Measurements from ENCODE around the gene SLC5A11. TPM values are rescaled to one million over a fixed set of nuclear protein-coding genes. Genes with fewer than 3 reads are reported as not detected.

SLC5A11 gene
- total and polyA plus RNA-seq, 2 donors (not counting 1 experiment from before 2014, with no cell fraction given): 0.62 to 0.84 TPM

DNA sequence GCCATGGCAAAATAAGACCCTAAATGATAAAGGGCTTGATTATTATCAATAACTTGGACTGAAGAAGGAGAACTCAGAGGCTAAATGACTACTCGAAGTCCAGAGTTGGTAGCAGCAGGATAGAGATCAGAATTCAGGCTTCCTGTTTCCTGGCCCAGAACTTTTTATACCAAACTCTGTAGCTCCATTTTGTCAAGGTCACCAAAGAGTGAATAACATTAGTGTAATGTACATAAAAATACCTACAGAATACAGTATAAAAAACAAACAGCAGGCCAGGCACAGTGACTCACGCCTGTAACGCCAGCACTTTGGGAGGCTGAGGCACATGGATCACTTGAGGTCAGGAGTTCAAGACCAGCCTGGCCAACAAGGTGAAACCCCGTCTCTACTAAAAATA is 90.4 kb downstream of the SLC5A11 start:
- Histone ChIP-seq H3K9ac (ENCODE audit: low read length) (no peak overlapping the region), H4K20me1 (ENCODE audit: control insufficient read depth, insufficient read depth, low read length, poor library complexity, severe bottlenecking) (peaks cover 82% of the 10 kb centered on the region), H3K27ac (ENCODE audit: low read length in 2 of 2) (no peak overlapping the region), H3K4me1 (ENCODE audit: control insufficient read depth in 2 of 2, insufficient read depth in 2 of 2, low read length in 2 of 2) (no peaks in the 10 kb centered on the region), H2AFZ (ENCODE audit: insufficient read depth, low read depth, low read length, poor library complexity, severe bottlenecking) (no peak overlapping the region), H3K36me3 (replicated peaks in 1 of 2; ENCODE audit: control extremely low read depth in 1 of 2, control insufficient read depth in 1 of 2, extremely low read depth in 1 of 2, insufficient read depth in 2 of 2, low read length in 1 of 2) (peaks cover under 1 to 92% of the 10 kb centered on the region in 2 experiments), H3K4me3 (ENCODE audit: control extremely low read depth in 1 of 5, extremely low read depth in 1 of 5, insufficient read depth in 1 of 5, low read depth in 2 of 5, low read length in 4 of 5) (no peak overlapping the region), H3K79me2 (ENCODE audit: control insufficient read depth, insufficient read depth, low read length) (peaks cover 68% of the 10 kb centered on the region), H3K27me3 (replicated peaks in 1 of 4; ENCODE audit: control extremely low read depth in 1 of 4, control insufficient read depth in 3 of 4, insufficient read depth in 4 of 4, low read length in 3 of 4) (no peaks in the 10 kb centered on the region), H3K9me3 (ENCODE audit: control extremely low read depth in 1 of 3, control insufficient read depth in 2 of 3, insufficient read depth in 1 of 3, low read length in 2 of 3) (no peaks in the 10 kb centered on the region), H3K4me2 (replicated peaks; ENCODE audit: low read depth, low read length, poor library complexity, severe bottlenecking) (no peak overlapping the region)
- H3K4me3 Mint-ChIP-seq: no peak overlapping the region
- ATAC-seq (ENCODE audit: low read depth) (no peak), DNase-seq (no peak)
- no peaks in the 10 kb centered on the region for H3K27me3 Mint-ChIP-seq
- POLR2A ChIA-PET: no interaction called here
- 100% methylated on average over 2 of the region's 4 CpGs for WGBS (ENCODE audit: insufficient coverage)
- no peak for TF ChIP-seq EZH2 (IDR thresholded peaks at IDR 0.05; ENCODE audit: borderline replicate concordance, insufficient read depth, low read depth, low read length, poor library complexity, severe bottlenecking)
- TF ChIP-seq, protein P1, sequence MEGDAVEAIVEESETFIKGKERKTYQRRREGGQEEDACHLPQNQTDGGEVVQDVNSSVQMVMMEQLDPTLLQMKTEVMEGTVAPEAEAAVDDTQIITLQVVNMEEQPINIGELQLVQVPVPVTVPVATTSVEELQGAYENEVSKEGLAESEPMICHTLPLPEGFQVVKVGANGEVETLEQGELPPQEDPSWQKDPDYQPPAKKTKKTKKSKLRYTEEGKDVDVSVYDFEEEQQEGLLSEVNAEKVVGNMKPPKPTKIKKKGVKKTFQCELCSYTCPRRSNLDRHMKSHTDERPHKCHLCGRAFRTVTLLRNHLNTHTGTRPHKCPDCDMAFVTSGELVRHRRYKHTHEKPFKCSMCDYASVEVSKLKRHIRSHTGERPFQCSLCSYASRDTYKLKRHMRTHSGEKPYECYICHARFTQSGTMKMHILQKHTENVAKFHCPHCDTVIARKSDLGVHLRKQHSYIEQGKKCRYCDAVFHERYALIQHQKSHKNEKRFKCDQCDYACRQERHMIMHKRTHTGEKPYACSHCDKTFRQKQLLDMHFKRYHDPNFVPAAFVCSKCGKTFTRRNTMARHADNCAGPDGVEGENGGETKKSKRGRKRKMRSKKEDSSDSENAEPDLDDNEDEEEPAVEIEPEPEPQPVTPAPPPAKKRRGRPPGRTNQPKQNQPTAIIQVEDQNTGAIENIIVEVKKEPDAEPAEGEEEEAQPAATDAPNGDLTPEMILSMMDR (IDR thresholded peaks at IDR 0.05): no peak
- no peaks in the 10 kb centered on the region for H3K4me1 Mint-ChIP-seq
- CTCF ChIA-PET: interaction anchor here (0.5 to 1.1 kb wide), 2 partner anchors 10 to 48 kb away, joined by 3 read pairs; no protein-coding TSS in a partner anchor
- no peak overlapping the region for H3K27ac Mint-ChIP-seq
- intact Hi-C loops (cut with micrococcal nuclease): no loop called here
- no peaks in the 10 kb centered on the region for H3K9me3 Mint-ChIP-seq (ENCODE audit: insufficient read depth)

DNA sequence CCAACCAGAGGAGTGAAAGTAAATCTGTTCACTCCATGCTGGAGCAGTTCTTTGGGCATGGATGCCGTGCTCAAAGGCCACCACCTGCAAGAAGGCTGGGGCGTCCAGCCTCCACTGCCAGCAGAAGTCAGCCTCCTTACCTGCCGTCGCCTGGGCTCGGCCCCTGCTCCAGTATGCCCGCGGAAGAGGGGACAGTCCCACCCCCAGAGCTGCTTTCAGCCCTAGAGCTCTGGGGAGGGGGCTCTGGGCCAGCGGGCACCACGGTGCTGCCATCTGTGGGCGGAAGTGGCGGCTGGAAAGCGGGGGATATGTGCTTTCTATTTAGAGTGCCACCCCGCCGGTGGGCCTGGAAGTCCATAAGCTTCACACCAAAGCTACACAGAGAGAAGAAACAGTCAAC is 93.5 kb downstream of the SLC5A11 start:
- no peaks in the 10 kb centered on the region for H3K27me3 ChIP-seq (replicated peaks in 1 of 4; ENCODE audit: control extremely low read depth in 1 of 4, control insufficient read depth in 3 of 4, insufficient read depth in 4 of 4, low read length in 3 of 4)
- intact Hi-C loops (cut with micrococcal nuclease): no loop called here
- H3K4me3 Mint-ChIP-seq: no peak overlapping the region
- H4K20me1 ChIP-seq (ENCODE audit: control insufficient read depth, insufficient read depth, low read length, poor library complexity, severe bottlenecking): peaks cover 67% of the 10 kb centered on the region
- H3K4me2 ChIP-seq (replicated peaks; ENCODE audit: low read depth, low read length, poor library complexity, severe bottlenecking): no peak overlapping the region
- peaks cover 57% of the 10 kb centered on the region for H3K79me2 ChIP-seq (ENCODE audit: control insufficient read depth, insufficient read depth, low read length)
- no peak overlapping the region for H2AFZ ChIP-seq (ENCODE audit: insufficient read depth, low read depth, low read length, poor library complexity, severe bottlenecking)
- WGBS (ENCODE audit: insufficient coverage): 99% methylated on average over 9 of the region's 14 CpGs
- POLR2A ChIA-PET: no interaction called here
- peaks cover 4 to 86% of the 10 kb centered on the region in 2 experiments for H3K36me3 ChIP-seq (replicated peaks in 1 of 2; ENCODE audit: control extremely low read depth in 1 of 2, control insufficient read depth in 1 of 2, extremely low read depth in 1 of 2, insufficient read depth in 2 of 2, low read length in 1 of 2)
- no peak overlapping the region for H3K4me3 ChIP-seq (ENCODE audit: control extremely low read depth in 1 of 5, extremely low read depth in 1 of 5, insufficient read depth in 1 of 5, low read depth in 2 of 5, low read length in 4 of 5)
- H3K27ac Mint-ChIP-seq: peak overlapping the region; percentile 15
- H3K4me1 Mint-ChIP-seq: no peaks in the 10 kb centered on the region
- H3K27me3 Mint-ChIP-seq: no peaks in the 10 kb centered on the region
- H3K9me3 Mint-ChIP-seq (ENCODE audit: insufficient read depth): no peaks in the 10 kb centered on the region
- H3K27ac ChIP-seq (ENCODE audit: low read length in 2 of 2): no peak overlapping the region
- H3K4me1 ChIP-seq (ENCODE audit: control insufficient read depth in 2 of 2, insufficient read depth in 2 of 2, low read length in 2 of 2): no peaks in the 10 kb centered on the region
- CTCF ChIA-PET: no interaction called here
- no peak overlapping the region for H3K9ac ChIP-seq (ENCODE audit: low read length)
- no peaks in the 10 kb centered on the region for H3K9me3 ChIP-seq (ENCODE audit: control extremely low read depth in 1 of 3, control insufficient read depth in 2 of 3, insufficient read depth in 1 of 3, low read length in 2 of 3)
- ATAC-seq (ENCODE audit: low read depth) (no peak), DNase-seq (no peak)
- TF ChIP-seq, protein P1 (IDR thresholded peaks at IDR 0.05): no peak
- no peak for TF ChIP-seq EZH2 (IDR thresholded peaks at IDR 0.05; ENCODE audit: borderline replicate concordance, insufficient read depth, low read depth, low read length, poor library complexity, severe bottlenecking)

Data from B cell (primary cell).